CD4-positive, alpha-beta T cell treated with Interferon alpha-2 for 1 hour (primary cell): ENCODE results near the gene PHYKPL.

Experiments
- DNase-seq, 2 donors: peaks; one replicate each; pipeline ENCODE4 v3.0.0-alpha.2; 2020 to 2022

PHYKPL gene

DNA sequence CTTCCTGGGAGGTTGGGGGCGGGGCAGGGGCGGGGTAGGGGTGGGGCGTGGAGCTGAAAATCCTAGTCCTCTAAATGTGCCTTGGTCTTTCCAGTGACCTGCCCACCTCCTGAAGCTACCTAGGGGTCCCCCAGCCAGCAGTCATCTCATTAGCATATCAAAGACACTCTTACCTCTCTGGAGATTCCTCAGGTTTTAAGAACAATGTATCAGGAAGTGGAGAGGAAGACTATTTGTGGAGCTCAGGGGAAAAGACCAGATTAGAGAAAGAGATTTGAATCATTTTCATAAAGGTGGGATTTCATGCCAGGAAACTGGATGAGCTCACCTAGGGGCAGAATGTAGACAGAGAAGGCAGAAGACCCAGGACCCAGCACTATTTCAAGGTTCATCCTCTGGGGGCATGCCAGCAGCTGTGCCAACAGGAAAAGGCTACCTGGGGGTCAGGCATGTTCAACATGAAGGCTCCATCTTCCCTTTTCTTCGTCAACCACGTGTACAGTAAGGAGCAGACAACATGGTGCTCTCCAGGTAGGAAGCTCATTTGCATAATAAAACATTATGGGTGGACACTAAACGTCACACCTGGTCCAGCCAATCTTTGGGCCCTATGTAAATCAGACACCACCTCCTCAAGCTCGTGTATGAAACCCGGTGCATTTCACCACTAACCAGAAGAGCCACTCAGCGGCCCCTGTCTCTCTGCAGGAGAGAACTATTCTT is 52.3 kb downstream of the PHYKPL start:
- no peak for DNase-seq

GRCh38 chr5:178177569-178177968 is 55.0 kb downstream of the PHYKPL start:
- no peak for DNase-seq

GRCh38 chr5:178176791-178177190 is 55.8 kb downstream of the PHYKPL start:
- no peak for DNase-seq

DNA sequence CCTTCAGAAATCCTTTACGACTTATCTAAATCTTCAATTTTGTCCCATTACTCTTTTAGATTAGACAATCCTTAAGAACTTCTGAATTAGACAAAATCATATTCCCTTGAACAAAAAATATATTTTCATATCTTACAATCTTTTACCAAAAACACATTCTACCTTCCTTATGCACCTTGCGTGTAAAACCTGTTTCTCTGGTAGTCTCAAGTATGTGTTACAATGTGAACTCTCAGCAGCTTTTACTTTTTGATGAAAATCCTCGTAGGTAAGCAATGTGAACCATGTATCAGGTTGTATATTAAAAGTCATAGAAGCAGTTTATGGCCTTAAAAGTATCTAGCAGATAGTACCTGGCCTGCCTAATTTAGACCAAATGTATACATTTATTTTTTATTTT is 58.1 kb downstream of the PHYKPL start:
- no peak for DNase-seq

DNA sequence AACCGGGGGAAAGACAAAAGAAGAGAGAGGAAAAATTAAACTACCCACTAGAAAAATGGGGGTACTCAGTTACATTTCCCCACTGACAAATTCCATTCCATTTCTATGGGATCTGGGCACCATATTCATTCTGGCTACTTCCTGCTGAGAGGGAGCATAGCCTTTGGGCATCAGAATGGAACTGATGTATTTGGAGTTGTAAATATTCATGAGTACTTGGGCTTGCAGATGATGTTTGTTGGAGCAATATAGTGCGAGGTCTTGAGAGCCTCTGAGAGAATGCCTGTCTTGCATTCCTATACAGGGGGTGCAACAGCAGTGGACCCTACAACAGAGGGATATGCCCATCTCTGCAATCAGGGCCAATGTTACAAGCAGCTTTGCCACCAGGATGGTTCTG is 62.1 kb downstream of the PHYKPL start:
- no peak for DNase-seq

DNA sequence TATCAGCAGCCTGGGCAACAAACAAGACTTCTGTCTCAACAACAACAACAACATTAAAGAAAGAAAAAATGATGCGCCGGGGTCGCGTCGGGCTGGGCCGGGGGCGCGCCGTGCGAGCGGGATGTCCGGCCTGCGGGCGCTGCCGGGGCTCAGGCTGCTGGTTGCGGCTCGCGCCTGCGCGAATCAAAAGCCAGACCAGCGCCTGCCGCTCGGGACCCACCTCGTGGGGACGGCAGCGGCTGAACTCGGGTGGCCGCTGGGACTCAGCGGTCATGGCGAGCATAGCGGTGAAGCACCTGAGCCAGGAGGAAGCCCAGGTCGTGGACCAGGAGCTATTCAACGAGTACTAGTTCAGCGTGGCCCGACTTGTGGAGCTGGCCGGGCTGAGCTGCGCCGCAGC is 67.0 kb downstream of the PHYKPL start:
- DNase-seq: no peak

GRCh38 chr5:178163772-178164735 is 68.5 kb downstream of the PHYKPL start:
- DNase-seq: peak; percentile 87 to 91

GRCh38 chr5:178162481-178162880 is 70.1 kb downstream of the PHYKPL start:
- DNase-seq: no peak

DNA sequence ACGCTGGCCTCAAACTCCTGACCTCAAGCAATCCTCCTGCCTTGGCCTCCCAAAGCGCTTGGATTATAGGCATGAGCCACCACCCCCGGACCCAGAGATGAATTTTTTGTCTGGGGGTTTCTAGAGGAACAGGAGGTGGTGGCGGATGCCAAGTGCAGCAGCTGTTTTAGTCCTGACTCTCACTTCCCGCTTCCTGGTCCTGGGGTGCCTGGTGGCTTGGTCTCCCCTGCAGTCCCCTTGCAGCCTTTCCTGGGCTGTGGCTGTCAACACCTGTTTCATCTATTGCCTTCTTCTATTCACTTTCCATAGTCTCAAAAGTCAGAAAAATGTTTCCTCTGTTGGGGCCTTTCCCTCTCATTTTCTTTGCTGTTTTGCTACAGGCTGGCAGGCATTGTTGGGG is 72.4 kb downstream of the PHYKPL start:
- no peak for DNase-seq
